GM23248 (cell line): ENCODE data around the gene PNKP. TPM values are rescaled to one million over a fixed set of nuclear protein-coding genes. Genes with fewer than 3 reads are reported as not detected.

Experiments
- DNase-seq: peaks from one replicate; pipeline ENCODE4 v3.0.0-alpha.2; 2015
- H2AFZ ChIP-seq: fragments of 200-600 bp; sonication (generic); 2 replicates; pipeline ENCODE4 v1.6.1; 2016; ENCODE audit warnings: antibody characterized with exemption
- H3F3A ChIP-seq: fragments of 200-600 bp; sonication (generic); 2 replicates; pipeline ENCODE4 v1.6.1; 2016; ENCODE audit warnings: mild to moderate bottlenecking, antibody characterized with exemption, mixed run types; ENCODE audit not compliant: insufficient read depth
- H3K27ac ChIP-seq: fragments of 200-600 bp; sonication (generic); 2 replicates; pipeline ENCODE4 v1.5.1; 2016; ENCODE audit warnings: mild to moderate bottlenecking
- H3K27me3 ChIP-seq: fragments of 200-600 bp; sonication (generic); replicated peaks from 2 replicates; pipeline ENCODE4 v1.6.1; 2016; ENCODE audit warnings: mild to moderate bottlenecking; ENCODE audit not compliant: insufficient read depth
- H3K36me3 ChIP-seq: fragments of 200-600 bp; sonication (generic); 2 replicates; pipeline ENCODE4 v1.6.1; 2016; ENCODE audit warnings: low read depth, mild to moderate bottlenecking
- H3K4me1 ChIP-seq: fragments of 200-600 bp; sonication (generic); 2 replicates; pipeline ENCODE4 v1.6.1; 2016; ENCODE audit warnings: mild to moderate bottlenecking; ENCODE audit not compliant: insufficient read depth
- H3K4me2 ChIP-seq: fragments of 200-600 bp; sonication (generic); one replicate; pipeline ENCODE4 v1.6.1; 2016; ENCODE audit warnings: mild to moderate bottlenecking; ENCODE audit not compliant: unreplicated experiment
- H3K4me3 ChIP-seq: fragments of 200-600 bp; sonication (generic); 2 replicates; pipeline ENCODE4 v1.5.1; 2016; ENCODE audit warnings: mild to moderate bottlenecking
- H3K79me2 ChIP-seq: fragments of 200-600 bp; sonication (generic); 2 replicates; pipeline ENCODE4 v1.6.1; 2016; ENCODE audit warnings: mild to moderate bottlenecking; ENCODE audit not compliant: insufficient read depth
- H3K9ac ChIP-seq: fragments of 200-600 bp; sonication (generic); 2 replicates; pipeline ENCODE4 v1.6.1; 2016; ENCODE audit warnings: mild to moderate bottlenecking
- H3K9me2 ChIP-seq: fragments of 200-600 bp; sonication (generic); 2 replicates; pipeline ENCODE4 v1.6.1; 2016; ENCODE audit warnings: mixed run types, mild to moderate bottlenecking, moderate library complexity; ENCODE audit not compliant: insufficient read depth
- H3K9me3 ChIP-seq: fragments of 200-600 bp; sonication (generic); one replicate; pipeline ENCODE4 v1.6.1; 2017; ENCODE audit warnings: low read depth
- H4K20me1 ChIP-seq: fragments of 200-600 bp; sonication (generic); 2 replicates; pipeline ENCODE4 v1.6.0; 2016; ENCODE audit not compliant: insufficient read depth
- EZH2 ChIP-seq: fragments of 200-600 bp; sonication (generic); IDR thresholded peaks from 2 replicates; pipeline ENCODE4 v1.6.1; 2018; ENCODE audit warnings: antibody characterized with exemption, mild to moderate bottlenecking; ENCODE audit not compliant: insufficient read depth, poor library complexity, severe bottlenecking
- EZH2phosphoT487 ChIP-seq: fragments of 200-600 bp; sonication (generic); IDR thresholded peaks from 2 replicates; pipeline ENCODE4 v1.6.1; 2018; ENCODE audit warnings: antibody characterized with exemption, moderate library complexity, mild to moderate bottlenecking, low read depth; ENCODE audit not compliant: insufficient read depth
- WGBS, 2 experiments: methylation state at CpG; one replicate each; pipeline ENCODE4 v1.1.6; 2015 to 2017; ENCODE audit warnings: low lambda C conversion rate in 2 of 2, low coverage in 1 of 2; ENCODE audit errors: missing lambda C conversion rate in 2 of 2; 5-methylcytosine and 5-hydroxymethylcytosine counted together
- in situ Hi-C: fragments of 300-500 bp; cut with MboI; formaldehyde crosslinking; loops from 2 replicates; pipeline ENCODE4 v1.15.0; 2020
- polyA plus RNA-seq: library from polyadenylated mRNA; unstranded; fragments of >200 nt; fragmentation: Nextera tagmentation; extraction: Ambion mirVana; gene quantifications from 2 replicates; pipeline ENCODE4 v1.2.1, GENCODE V29; 2016
- total RNA-seq: library from RNA; depleted of rRNA; stranded (reverse); fragments of >200 nt; shearing (Covaris generic); gene quantifications from 2 replicates; pipeline ENCODE4 v1.2.3, GENCODE V29; 2014

The PNKP gene
- total and polyA plus RNA-seq, 2 experiments from 2014 or later, result 31.5 to 42.2 TPM

GRCh38 chr19:49877020-49877878 is 9.9 kb upstream of the PNKP start, which contains the start of the genes AKT1S1 and TBC1D17:
Gene AKT1S1 (minus strand): TSS chr19:49877355. CDS start chr19:49873295, 4,060 bp downstream.
Gene TBC1D17 (plus strand): TSS chr19:49877702. CDS start chr19:49877724, 22 bp downstream.
- 0 to 1% methylated on average over 57 to 60 of the region's 61 CpGs for WGBS, 2 experiments
- H3K9ac ChIP-seq, result peak within 1 kb of the TSS; percentile 98
- 0 out of 2 replicates have a peak, but pooled peaks cover 4% of the 10 kb centered on the region for H3K36me3 ChIP-seq

GRCh38 chr19:49876422-49877019 is 9.1 kb upstream of the PNKP start:
- no peaks in the 10 kb centered on the region for H3K9me3 ChIP-seq
- peak; percentile 99 for DNase-seq
- H3K9ac ChIP-seq, result peak overlapping the region; percentile 98
- peak overlapping the region; percentile 96 for H3K4me3 ChIP-seq
- H3K27me3 ChIP-seq, result no peaks in the 10 kb centered on the region
- H3F3A ChIP-seq, result no peaks in the 10 kb centered on the region
- 0 to 1% methylated on average over 39 to 45 of the region's 46 CpGs for WGBS, 2 experiments
- in situ Hi-C loops, result no loop called here
- H2AFZ ChIP-seq, result peak overlapping the region; percentile 85
- H3K4me2 ChIP-seq, result peak overlapping the region; percentile 93
- peak overlapping the region; percentile 95 for H3K27ac ChIP-seq
- H3K79me2 ChIP-seq, result peaks cover 51% of the 10 kb centered on the region
- no peaks in the 10 kb centered on the region for H4K20me1 ChIP-seq
- TF ChIP-seq EZH2phosphoT487 (no peak), EZH2 (no peak)
- H3K9me2 ChIP-seq, result no peaks in the 10 kb centered on the region
- peaks cover 10% of the 10 kb centered on the region for H3K4me1 ChIP-seq
- H3K36me3 ChIP-seq, result 0 out of 2 replicates have a peak, but pooled peaks cover 3% of the 10 kb centered on the region

More at GRCh38 chr19:49877020-49877878, 9.9 kb upstream of the PNKP start, which contains the start of the genes AKT1S1 and TBC1D17:
- no peaks in the 10 kb centered on the region for H4K20me1 ChIP-seq
- peaks cover 44% of the 10 kb centered on the region for H3K79me2 ChIP-seq
- DNase-seq, result peak; percentile 100
- H3K4me2 ChIP-seq, result peak within 1 kb of the TSS; percentile 93
- peaks cover 10% of the 10 kb centered on the region for H3K4me1 ChIP-seq
- peak within 1 kb of the TSS; percentile 96 for H3K4me3 ChIP-seq
- no peaks in the 10 kb centered on the region for H3K9me2 ChIP-seq
- H3K27ac ChIP-seq, result peak within 1 kb of the TSS; percentile 95
- in situ Hi-C loops, result no loop called here
- no peaks in the 10 kb centered on the region for H3K9me3 ChIP-seq
- TF ChIP-seq EZH2phosphoT487, result no peak
- TF ChIP-seq EZH2, result no peak
- H2AFZ ChIP-seq, result peak within 1 kb of the TSS; percentile 85
- H3K27me3 ChIP-seq, result no peaks in the 10 kb centered on the region
- no peaks in the 10 kb centered on the region for H3F3A ChIP-seq

- TF ChIP-seq EZH2 (no peak), EZH2phosphoT487 (no peak)
- Histone ChIP-seq H3K4me1 (peaks cover 10% of the 10 kb centered on the region), H3K27ac (peak overlapping the region; percentile 95), H3K36me3 (0 out of 2 replicates have a peak, but pooled peaks cover 1% of the 10 kb centered on the region), H2AFZ (peak overlapping the region; percentile 82), H3K9me3 (no peaks in the 10 kb centered on the region), H3K4me3 (peak overlapping the region; percentile 96), H3K9ac (peak overlapping the region; percentile 98), H3K27me3 (no peaks in the 10 kb centered on the region), H3K79me2 (peaks cover 57% of the 10 kb centered on the region), H4K20me1 (no peaks in the 10 kb centered on the region), H3F3A (no peaks in the 10 kb centered on the region), H3K4me2 (peak overlapping the region; percentile 93), H3K9me2 (no peaks in the 10 kb centered on the region)
- WGBS, 2 experiments, result 0 to 1% methylated on average over 27 to 28 of the region's 28 CpGs
- in situ Hi-C loops, result no loop called here
- DNase-seq, result peak; percentile 68
Observed at GRCh38 chr19:49875857-49876421, 8.6 kb upstream of the PNKP start.

- WGBS, 2 experiments, result 62 to 65% methylated on average over 4 of the region's 4 CpGs
- Histone ChIP-seq H3F3A (0 out of 2 replicates have a peak, but pooled peaks cover 5% of the 10 kb centered on the region), H3K4me1 (peaks cover 15% of the 10 kb centered on the region), H3K27me3 (no peaks in the 10 kb centered on the region), H3K9me2 (no peaks in the 10 kb centered on the region), H3K79me2 (peaks cover 63% of the 10 kb centered on the region), H3K36me3 (0 out of 2 replicates have a peak, but pooled peaks cover 2% of the 10 kb centered on the region), H3K4me2 (peak overlapping the region; percentile 93), H3K4me3 (peak overlapping the region; percentile 96), H3K9me3 (no peaks in the 10 kb centered on the region), H3K27ac (peak overlapping the region; percentile 95; the same call in 1 of the 2 replicates), H3K9ac (peak overlapping the region; percentile 98), H4K20me1 (no peaks in the 10 kb centered on the region), H2AFZ (no peak overlapping the region)
- TF ChIP-seq EZH2, result no peak
- no peak for TF ChIP-seq EZH2phosphoT487
- DNase-seq, result no peak
- in situ Hi-C loops, result no loop called here
Observed at GRCh38 chr19:49875177-49875576, 7.8 kb upstream of the PNKP start.
